LoVo (cell line): Measurements from ENCODE around the gene SURF2.

ENCODE experiments used
- DNase-seq: peaks from one replicate; pipeline ENCODE4 v3.0.0-alpha.2; 2016; ENCODE audit warnings: low spot score

The SURF2 gene

GRCh38 chr9:133401588-133401987 lies 45.2 kb downstream of the SURF2 start:
- DNase-seq: no peak

- DNase-seq: no peak
Measured at GRCh38 chr9:133402689-133403088, 46.3 kb downstream of the SURF2 start.

GRCh38 chr9:133403766-133404453 lies 47.6 kb downstream of the SURF2 start:
- DNase-seq: no peak

- no peak for DNase-seq
Measured at GRCh38 chr9:133404454-133405002, 48.2 kb downstream of the SURF2 start.

- DNase-seq: no peak
Measured at GRCh38 chr9:133405508-133406438, 49.4 kb downstream of the SURF2 start.

- peak; percentile 52 for DNase-seq
Measured at GRCh38 chr9:133406480-133407307, 50.3 kb downstream of the SURF2 start.

- DNase-seq: no peak
Measured at GRCh38 chr9:133408042-133408441, 51.7 kb downstream of the SURF2 start.
